ENCODE data around the gene MYLK.

MYLK gene

DNA sequence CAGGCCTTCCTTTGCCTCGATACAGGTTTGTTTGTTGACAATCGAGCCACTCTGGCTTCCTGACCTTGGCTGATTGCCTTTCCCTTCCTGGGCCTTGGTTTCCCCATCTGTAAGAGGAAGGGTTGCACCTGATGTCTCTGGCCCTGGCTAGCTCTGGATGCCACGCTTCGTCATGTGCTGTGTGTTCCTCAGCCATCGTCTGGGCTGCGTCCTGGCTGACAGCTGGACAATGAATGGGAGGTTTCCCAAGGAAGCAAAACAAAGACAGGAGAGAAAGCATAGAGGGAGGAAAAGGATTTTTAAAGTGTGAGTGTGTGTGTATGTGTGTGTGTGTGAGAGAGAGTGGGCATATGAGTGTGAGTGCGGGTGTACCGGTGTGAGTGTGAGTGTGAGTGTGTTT, 234.0 kb downstream of the MYLK start:
- no peak for DNase-seq (ENCODE audit: low read depth in 2 of 2)

DNA sequence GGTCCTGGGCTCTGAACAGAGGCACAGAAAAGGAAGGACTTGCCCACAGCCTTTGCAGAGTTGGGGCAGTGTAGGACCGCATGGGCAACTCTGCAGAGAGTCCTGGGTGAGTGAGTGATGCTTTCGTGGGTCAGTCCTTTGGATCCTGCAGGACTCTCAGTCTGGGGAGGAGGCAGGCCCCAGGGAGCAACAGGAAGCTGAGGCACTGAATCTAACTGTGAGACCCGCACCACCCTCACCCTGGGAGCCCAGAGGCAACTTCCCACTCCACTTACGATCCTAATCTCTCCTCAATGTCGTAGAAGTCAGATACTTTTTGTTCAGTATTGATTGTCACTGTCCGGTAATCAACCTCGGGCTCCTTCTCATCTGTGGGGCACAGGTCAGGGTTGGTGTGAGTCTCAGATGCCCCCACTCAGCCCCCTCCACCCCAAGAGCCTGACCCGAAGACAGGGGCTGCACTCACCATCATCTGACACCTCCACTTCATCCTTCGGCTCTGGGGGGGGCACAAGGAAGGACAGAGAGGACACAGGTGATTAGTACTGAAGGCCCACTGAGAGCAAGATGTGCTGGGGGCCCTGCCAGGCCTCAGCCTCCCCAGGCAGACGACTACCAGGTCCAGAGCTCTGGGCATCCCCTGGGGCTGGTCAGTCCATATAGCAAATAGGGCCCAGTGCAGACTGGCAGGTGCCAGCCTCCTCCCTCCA, 235.3 kb downstream of the MYLK start:
- DNase-seq (ENCODE audit: low read depth in 2 of 2): no peak

GRCh38 chr3:123644358-123644757, 239.8 kb downstream of the MYLK start:
- DNase-seq (ENCODE audit: low read depth in 2 of 2): no peak

DNA sequence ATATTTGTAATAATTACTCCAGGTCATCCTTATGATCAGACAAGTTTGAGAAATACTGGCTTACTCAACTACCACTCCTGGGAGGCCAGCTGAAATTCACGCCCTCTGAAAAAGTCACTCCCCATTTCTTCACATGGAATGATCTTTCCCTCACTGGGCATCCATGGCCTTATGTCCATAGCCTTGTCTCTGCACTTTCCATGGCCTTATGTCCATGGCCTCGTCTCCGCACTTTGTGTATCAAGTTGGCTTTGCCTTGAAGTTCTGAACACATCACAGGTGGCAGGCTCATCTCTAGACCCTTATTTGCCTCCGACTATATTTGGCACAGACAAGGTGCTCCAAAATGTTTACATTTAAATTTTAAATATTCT, 241.2 kb downstream of the MYLK start:
- DNase-seq (ENCODE audit: low read depth in 2 of 2): no peak

DNA sequence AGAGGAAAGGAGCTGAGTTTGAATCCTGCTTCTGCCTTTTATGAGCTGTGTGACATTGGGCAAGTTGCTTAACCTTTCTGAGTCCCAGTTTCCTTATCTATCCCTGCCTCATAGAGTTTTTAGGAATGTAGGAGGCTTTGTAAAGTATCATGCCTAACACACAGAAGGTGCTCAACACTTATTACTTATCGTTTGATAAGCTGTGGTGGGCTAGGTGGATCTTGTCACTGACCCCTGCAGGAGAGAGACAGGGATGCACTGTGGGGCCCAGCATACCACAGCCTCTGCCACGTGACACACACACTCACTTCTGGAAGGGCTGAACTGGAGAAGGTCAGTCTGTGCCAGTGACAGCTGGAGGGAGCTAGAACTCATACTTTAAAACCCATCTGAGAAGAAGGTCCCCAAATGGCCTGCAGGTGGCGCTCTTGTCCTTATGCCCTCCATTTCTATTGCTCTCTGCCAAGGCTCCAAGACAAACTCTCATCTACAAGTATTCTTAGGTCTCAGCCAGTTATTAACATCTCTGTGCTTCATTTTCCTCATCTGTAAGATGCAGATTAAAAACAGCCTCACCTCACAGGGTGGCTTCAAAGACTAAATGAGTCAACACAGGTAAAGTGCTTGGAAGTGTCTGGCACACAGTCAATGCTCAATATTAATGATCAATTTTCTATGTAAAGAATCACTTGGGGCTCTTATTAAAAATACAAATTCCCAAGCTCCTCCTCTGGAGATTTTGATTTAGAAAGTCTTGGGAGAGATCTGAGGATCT, 241.8 kb downstream of the MYLK start:
- peak; percentile 72 to 77 for DNase-seq (ENCODE audit: low read depth in 2 of 2)

- DNase-seq (ENCODE audit: low read depth in 2 of 2): no peak
These were observed 242.6 kb downstream of the MYLK start for GRCh38 chr3:123641505-123641904.

DNA sequence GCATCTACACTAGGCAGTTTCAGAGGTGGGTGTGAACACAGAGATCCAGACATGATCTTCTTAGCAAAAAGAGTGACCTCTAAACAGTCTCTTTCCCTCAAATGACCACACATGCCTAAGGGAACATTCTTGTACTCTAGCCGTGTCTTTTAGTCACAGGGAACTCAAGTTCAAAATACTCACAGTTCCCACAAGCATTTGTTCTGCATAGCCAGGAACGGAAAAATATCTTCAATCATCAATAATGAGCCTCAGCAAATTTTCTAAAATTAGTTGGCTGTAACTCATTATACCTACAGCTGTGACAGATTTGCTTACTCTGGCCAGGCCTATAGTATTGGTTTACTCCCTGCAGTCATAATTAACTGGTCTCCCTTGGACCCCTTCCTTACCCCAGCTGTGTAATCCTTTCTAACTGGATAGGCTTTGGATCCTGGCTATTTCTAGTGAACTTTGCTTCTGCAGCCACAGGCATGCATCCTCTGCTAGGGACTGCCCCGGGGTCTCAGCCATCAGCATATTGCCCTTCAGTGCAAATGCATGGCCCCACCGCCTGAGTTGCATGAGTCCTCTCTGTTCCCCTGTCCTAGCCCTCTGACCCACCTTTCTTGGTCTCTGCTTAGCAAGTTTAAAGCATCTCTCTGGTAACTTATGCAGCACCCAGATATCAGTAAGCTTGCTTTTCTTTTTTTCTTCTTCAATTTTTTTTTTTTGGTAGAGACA, 243.2 kb downstream of the MYLK start:
- no peak for DNase-seq (ENCODE audit: low read depth in 2 of 2)

- DNase-seq (ENCODE audit: low read depth in 2 of 2): no peak
These were observed 243.8 kb downstream of the MYLK start for GRCh38 chr3:123640311-123640710.

DNA sequence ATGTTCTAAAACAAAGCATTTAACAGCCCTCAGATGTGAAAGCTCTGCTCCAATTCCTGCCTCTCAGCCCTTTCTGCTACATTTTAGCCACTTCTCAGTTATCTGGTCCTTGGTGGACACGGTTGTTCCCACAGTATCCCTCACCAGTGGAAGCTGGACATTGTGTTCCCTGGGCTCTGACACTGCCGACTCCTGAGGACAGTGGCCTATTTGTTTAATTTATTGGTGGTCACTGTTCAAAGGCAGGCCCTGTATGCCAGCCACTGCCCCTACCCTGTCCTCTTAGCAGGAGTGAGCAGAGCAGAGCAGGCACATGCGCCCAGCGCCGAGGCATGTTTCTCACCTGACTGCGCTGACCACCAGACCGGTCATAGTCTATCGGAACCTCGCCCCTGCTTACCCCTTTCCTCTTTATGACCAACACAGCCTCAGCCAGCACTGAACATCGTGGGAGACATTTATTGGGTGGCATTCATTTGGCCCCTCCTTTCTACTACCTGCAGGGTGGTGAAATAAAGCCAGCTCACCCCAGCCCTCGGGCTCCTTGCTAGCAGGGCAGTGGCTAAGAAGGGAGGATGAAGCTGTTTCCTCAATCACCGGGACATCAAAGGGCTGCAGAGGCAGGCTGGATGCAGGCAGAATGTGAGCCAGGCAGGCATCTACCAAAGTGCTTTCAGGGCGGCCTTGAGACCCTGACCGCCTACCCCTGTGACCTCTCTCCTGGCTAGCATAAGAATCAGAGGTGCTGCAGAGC, 245.0 kb downstream of the MYLK start:
- DNase-seq (ENCODE audit: low read depth in 2 of 2): no peak

DNA sequence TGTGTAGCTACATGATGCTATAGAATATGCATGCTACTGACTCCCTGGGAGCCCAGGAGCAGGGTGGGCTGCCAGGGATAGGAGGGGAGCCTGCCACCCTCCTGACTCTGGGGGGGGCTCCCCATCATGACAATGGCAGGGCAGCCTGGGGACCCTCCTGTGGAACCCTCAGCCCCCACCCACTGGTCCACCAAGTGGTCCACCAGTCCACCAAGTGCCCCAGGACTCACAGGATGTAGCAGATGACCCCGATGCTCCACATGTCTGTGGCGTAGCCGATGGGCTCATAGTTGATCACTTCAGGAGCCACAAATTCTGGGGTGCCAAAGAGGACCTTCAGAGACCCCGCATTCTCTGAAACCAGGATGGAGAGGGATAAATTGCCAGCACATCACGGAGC, 246.3 kb downstream of the MYLK start:
- no peak for DNase-seq (ENCODE audit: low read depth in 2 of 2)

DNA sequence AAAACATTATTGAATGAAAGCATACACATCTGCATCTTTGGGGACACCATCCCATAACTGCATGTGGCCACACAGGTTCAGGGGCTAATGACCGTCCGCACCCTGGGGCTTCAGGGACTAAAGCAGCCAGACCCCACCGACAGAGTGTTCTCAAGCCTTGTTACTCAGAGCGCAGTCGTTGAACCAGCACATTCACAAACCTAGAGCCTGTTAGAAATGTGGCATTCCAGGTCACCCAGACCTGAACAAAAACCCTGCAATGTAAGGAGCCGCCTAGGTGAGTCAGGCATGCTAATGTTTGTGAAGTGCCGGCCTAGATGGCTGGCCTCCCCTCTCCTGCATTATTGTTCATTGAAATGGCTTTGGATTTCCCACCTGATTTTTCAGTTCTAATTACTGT, 247.0 kb downstream of the MYLK start:
- no peak for DNase-seq (ENCODE audit: low read depth in 2 of 2)

- no peak for DNase-seq (ENCODE audit: low read depth in 2 of 2)
These were observed 247.7 kb downstream of the MYLK start for GRCh38 chr3:123636431-123636841.

DNA sequence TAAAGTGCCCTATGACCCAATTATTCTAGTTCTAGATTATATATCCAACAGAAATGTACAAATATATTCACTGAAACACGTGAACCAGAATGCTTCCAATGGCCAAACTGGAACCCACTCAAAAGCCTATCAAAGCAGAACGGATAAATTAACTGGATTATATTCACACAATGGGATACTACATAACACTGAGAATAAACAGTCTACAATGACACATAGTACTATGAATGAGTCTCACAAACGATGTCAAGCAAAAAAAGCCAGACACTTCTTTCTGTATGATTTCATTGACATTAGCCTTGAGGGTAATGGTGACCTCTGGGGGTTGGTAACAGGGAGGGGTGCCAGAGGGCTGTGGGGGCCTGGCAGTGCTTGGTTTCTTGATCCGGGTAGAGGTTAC, 248.4 kb downstream of the MYLK start:
- DNase-seq (ENCODE audit: low read depth in 2 of 2): no peak

DNA sequence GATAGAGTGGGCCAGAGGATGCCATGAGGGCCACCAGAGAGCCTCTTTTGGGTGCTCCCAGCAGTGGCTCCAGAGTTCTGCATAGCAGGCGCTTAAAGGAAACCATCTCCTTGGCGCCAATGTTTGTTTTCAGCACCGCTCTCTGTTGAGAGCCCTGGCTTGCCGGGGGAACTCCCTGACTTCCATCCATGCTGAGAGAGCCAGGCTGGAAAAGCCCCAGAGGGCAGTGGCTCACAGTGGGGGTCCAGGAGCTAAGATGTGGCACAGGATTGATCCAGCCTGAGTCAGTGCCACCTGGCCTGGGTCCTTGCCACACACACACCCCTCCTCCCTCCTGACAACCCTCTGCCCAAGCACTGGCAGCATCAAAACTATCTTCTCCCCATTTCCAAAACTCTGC, 248.9 kb downstream of the MYLK start:
- no peak for DNase-seq (ENCODE audit: low read depth in 2 of 2)

GRCh38 chr3:123634149-123635051, 249.7 kb downstream of the MYLK start:
- DNase-seq (ENCODE audit: low read depth in 2 of 2): no peak

GRCh38 chr3:123633530-123633929, 250.6 kb downstream of the MYLK start:
- DNase-seq (ENCODE audit: low read depth in 2 of 2): no peak

DNA sequence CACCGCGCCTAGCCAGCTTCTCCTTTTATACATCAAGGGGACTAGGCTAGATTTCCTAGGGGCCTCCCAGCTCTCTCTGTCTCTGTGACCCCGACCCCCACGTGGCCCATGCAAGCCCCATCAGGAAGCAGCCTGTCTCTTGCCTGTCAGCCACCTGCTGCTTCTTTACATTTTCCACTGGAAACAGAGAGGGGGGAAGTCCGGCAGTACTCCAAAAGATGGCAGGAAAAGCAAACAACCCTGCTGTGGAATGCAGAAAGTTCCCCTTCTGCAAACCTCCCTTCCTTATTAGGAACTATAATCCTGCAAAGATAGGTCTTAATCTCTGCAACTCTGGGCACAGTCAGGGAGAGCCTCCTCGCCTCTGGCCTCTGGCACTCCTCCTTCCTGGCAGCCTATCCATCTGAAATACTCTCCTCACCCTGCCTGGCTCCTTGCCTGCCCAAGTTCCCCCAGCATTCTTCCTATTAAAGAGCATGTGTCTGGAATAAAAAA, 251.9 kb downstream of the MYLK start:
- no peak for DNase-seq (ENCODE audit: low read depth in 2 of 2)

- no peak for DNase-seq (ENCODE audit: low read depth in 2 of 2)
These were observed 254.4 kb downstream of the MYLK start for GRCh38 chr3:123629747-123630047.

GRCh38 chr3:123628996-123629746, 255.0 kb downstream of the MYLK start:
- no peak for DNase-seq (ENCODE audit: low read depth in 2 of 2)

All from fibroblast of skin of left quadriceps (primary cell).